Vagina (tissue), 2 donors: Measurements from ENCODE around the gene ARID1B.

Experiments used
- POLR2A ChIP-seq, 2 donors: fragments of 450-650 bp; IDR thresholded peaks; one replicate each; pipeline ENCODE4 v1.6.1; 2017; ENCODE audit warnings: antibody characterized with exemption in 2 of 2, mild to moderate bottlenecking in 2 of 2, moderate library complexity in 2 of 2
- TF ChIP-seq, protein P1 (sequence below), 3 experiments: fragments of 450-650 bp in 2 of 3; fragments of 200-600 bp in 1 of 3; sonication (generic) in 1 of 3; IDR thresholded peaks; one replicate each; pipeline ENCODE4 v1.5.1; 2017 to 2019; ENCODE audit warnings: antibody characterized with exemption in 3 of 3, mild to moderate bottlenecking in 2 of 3, moderate library complexity in 2 of 3

GRCh38 chr6:157229132-157229618, 452.0 kb downstream of the ARID1B start:
- TF ChIP-seq, protein P1, sequence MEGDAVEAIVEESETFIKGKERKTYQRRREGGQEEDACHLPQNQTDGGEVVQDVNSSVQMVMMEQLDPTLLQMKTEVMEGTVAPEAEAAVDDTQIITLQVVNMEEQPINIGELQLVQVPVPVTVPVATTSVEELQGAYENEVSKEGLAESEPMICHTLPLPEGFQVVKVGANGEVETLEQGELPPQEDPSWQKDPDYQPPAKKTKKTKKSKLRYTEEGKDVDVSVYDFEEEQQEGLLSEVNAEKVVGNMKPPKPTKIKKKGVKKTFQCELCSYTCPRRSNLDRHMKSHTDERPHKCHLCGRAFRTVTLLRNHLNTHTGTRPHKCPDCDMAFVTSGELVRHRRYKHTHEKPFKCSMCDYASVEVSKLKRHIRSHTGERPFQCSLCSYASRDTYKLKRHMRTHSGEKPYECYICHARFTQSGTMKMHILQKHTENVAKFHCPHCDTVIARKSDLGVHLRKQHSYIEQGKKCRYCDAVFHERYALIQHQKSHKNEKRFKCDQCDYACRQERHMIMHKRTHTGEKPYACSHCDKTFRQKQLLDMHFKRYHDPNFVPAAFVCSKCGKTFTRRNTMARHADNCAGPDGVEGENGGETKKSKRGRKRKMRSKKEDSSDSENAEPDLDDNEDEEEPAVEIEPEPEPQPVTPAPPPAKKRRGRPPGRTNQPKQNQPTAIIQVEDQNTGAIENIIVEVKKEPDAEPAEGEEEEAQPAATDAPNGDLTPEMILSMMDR (IDR thresholded peaks at IDR 0.05): no peak
- TF ChIP-seq POLR2A (IDR thresholded peaks at IDR 0.05): no peak
